Loucy (cell line): ENCODE measurements around the gene DLX1.

Experiments used
- H2AFZ ChIP-seq: fragments of 200-600 bp; sonication (generic); 2 replicates; pipeline ENCODE4 v1.6.0; 2016; ENCODE audit warnings: antibody characterized with exemption, mild to moderate bottlenecking, low read length, moderate library complexity
- H3F3A ChIP-seq: fragments of 200-600 bp; 2 replicates; pipeline ENCODE4 v1.6.0; 2016; ENCODE audit warnings: antibody characterized with exemption, low read depth, mild to moderate bottlenecking
- H3K27me3 ChIP-seq: fragments of 200-600 bp; sonication (generic); 2 replicates; pipeline ENCODE4 v1.6.1; 2014; ENCODE audit warnings: low read length, mild to moderate bottlenecking; ENCODE audit not compliant: insufficient read depth, poor library complexity, severe bottlenecking
- H3K36me3 ChIP-seq: fragments of 200-600 bp; sonication (generic); 2 replicates; pipeline ENCODE4 v1.6.1; 2016; ENCODE audit warnings: low read length; ENCODE audit not compliant: insufficient read depth
- H3K4me1 ChIP-seq: fragments of 200-600 bp; sonication (generic); 2 replicates; pipeline ENCODE4 v1.5.1; 2014; ENCODE audit warnings: low read length, mild to moderate bottlenecking; ENCODE audit not compliant: insufficient read depth, poor library complexity, severe bottlenecking
- H3K4me2 ChIP-seq: fragments of 200-600 bp; sonication (generic); 2 replicates; pipeline ENCODE4 v1.6.0; 2014; ENCODE audit warnings: antibody characterized with exemption, low read length, low read depth, mild to moderate bottlenecking; ENCODE audit not compliant: poor library complexity, severe bottlenecking
- H3K4me3 ChIP-seq: fragments of 200-600 bp; sonication (generic); 2 replicates; pipeline ENCODE4 v1.5.1; 2014; ENCODE audit warnings: low read length, mild to moderate bottlenecking, mixed read lengths; ENCODE audit not compliant: poor library complexity, severe bottlenecking
- H3K79me2 ChIP-seq: fragments of 200-600 bp; sonication (generic); 2 replicates; pipeline ENCODE4 v1.6.1; 2014; ENCODE audit warnings: low read length; ENCODE audit not compliant: insufficient read depth
- H3K9ac ChIP-seq: fragments of 200-600 bp; sonication (generic); 2 replicates; pipeline ENCODE4 v1.6.0; 2014; ENCODE audit warnings: mild to moderate bottlenecking, low read depth, low read length, moderate library complexity; ENCODE audit not compliant: poor library complexity, severe bottlenecking
- H3K9me2 ChIP-seq: fragments of 200-600 bp; sonication (generic); replicated peaks from 2 replicates; pipeline ENCODE4 v1.6.1; 2016; ENCODE audit warnings: low read depth, low read length, mixed read lengths
- H3K9me3 ChIP-seq: fragments of 200-600 bp; sonication (generic); 2 replicates; pipeline ENCODE4 v1.6.1; 2014; ENCODE audit warnings: mild to moderate bottlenecking, antibody characterized with exemption, low read length, low read depth; ENCODE audit not compliant: insufficient read depth
- H4K20me1 ChIP-seq: fragments of 200-600 bp; sonication (generic); 2 replicates; pipeline ENCODE4 v1.6.0; 2014; ENCODE audit warnings: antibody characterized with exemption, low read length, mild to moderate bottlenecking; ENCODE audit not compliant: insufficient read depth, poor library complexity, severe bottlenecking
- CTCF ChIP-seq: fragments of 200-600 bp; sonication (generic); conservative IDR thresholded peaks from 2 replicates; pipeline ENCODE4 v1.5.1; 2014; ENCODE audit warnings: mild to moderate bottlenecking, antibody characterized with exemption, low read length
- EZH2phosphoT487 ChIP-seq: fragments of 200-600 bp; IDR thresholded peaks from 2 replicates; pipeline ENCODE4 v1.6.1; 2018; ENCODE audit warnings: antibody characterized with exemption, mild to moderate bottlenecking, moderate library complexity, borderline replicate concordance

DLX1 gene

GRCh38 chr2:172101821-172102390 is 16.6 kb downstream of the DLX1 start:
- H3K4me1 ChIP-seq: peaks cover 16% of the 10 kb centered on the region
- H3K9ac ChIP-seq: no peak overlapping the region
- peak overlapping the region; percentile 92 for H3K4me2 ChIP-seq
- no peaks in the 10 kb centered on the region for H3K27me3 ChIP-seq
- no peaks in the 10 kb centered on the region for H3F3A ChIP-seq
- no peaks in the 10 kb centered on the region for H3K9me3 ChIP-seq
- no peak overlapping the region; the same call in 1 of the 2 replicates for H2AFZ ChIP-seq
- H3K9me2 ChIP-seq: no peaks in the 10 kb centered on the region
- TF ChIP-seq EZH2phosphoT487: no peak
- no peak for TF ChIP-seq CTCF
- no peaks in the 10 kb centered on the region for H3K79me2 ChIP-seq
- peak overlapping the region; percentile 74 for H3K4me3 ChIP-seq
- H4K20me1 ChIP-seq: no peaks in the 10 kb centered on the region
- no peaks in the 10 kb centered on the region for H3K36me3 ChIP-seq

- peaks cover 15% of the 10 kb centered on the region for H3K4me1 ChIP-seq
- H3K4me2 ChIP-seq: peak within 1 kb of the TSS; percentile 92
- TF ChIP-seq EZH2phosphoT487 (no peak), CTCF (no peak)
- peak within 1 kb of the TSS; percentile 74 for H3K4me3 ChIP-seq
- no peaks in the 10 kb centered on the region for H3K27me3 ChIP-seq
- H3K36me3 ChIP-seq: no peaks in the 10 kb centered on the region
- H2AFZ ChIP-seq: peak within 1 kb of the TSS; percentile 59
- peak within 1 kb of the TSS; percentile 2 for H3K9ac ChIP-seq
- no peaks in the 10 kb centered on the region for H3K9me3 ChIP-seq
- no peaks in the 10 kb centered on the region for H3F3A ChIP-seq
- no peaks in the 10 kb centered on the region for H3K9me2 ChIP-seq
- H4K20me1 ChIP-seq: no peaks in the 10 kb centered on the region
- no peaks in the 10 kb centered on the region for H3K79me2 ChIP-seq
These were observed 17.4 kb downstream of the DLX1 start, which contains the start of gene DLX2 for GRCh38 chr2:172102391-172103359. DLX2 (minus strand) TSS chr2:172102900; CDS start chr2:172102538, 362 bp downstream.

- peaks cover 12% of the 10 kb centered on the region for H3K4me1 ChIP-seq
- no peaks in the 10 kb centered on the region for H4K20me1 ChIP-seq
- H3K27me3 ChIP-seq: no peaks in the 10 kb centered on the region
- H3K4me2 ChIP-seq: peak overlapping the region; percentile 92
- H2AFZ ChIP-seq: peak overlapping the region; percentile 59
- H3K36me3 ChIP-seq: no peaks in the 10 kb centered on the region
- no peaks in the 10 kb centered on the region for H3K9me2 ChIP-seq
- peak overlapping the region; percentile 74 for H3K4me3 ChIP-seq
- no peaks in the 10 kb centered on the region for H3K79me2 ChIP-seq
- TF ChIP-seq CTCF (peak; percentile 97), EZH2phosphoT487 (no peak)
- peak overlapping the region; percentile 2 for H3K9ac ChIP-seq
- H3K9me3 ChIP-seq: no peaks in the 10 kb centered on the region
- no peaks in the 10 kb centered on the region for H3F3A ChIP-seq
These were observed 18.4 kb downstream of the DLX1 start for GRCh38 chr2:172103471-172104272.
